Keratinocyte (primary cell): ENCODE data around the gene RPL41. TPM values are rescaled to one million over a fixed set of nuclear protein-coding genes. Genes with fewer than 3 reads are reported as not detected.

Experiments used
- DNase-seq: peaks from one replicate; pipeline ENCODE4 v3.0.0-alpha.2; 2011; ENCODE audit warnings: low read depth, missing footprints, low spot score
- FAIRE-seq: peaks from 2 replicates; lab custom pipeline; 2011; peaks lifted over from hg19 to GRCh38; lab: Jason Lieb, UNC
- H2AFZ ChIP-seq: 2 replicates; pipeline ENCODE4 v1.6.0; 2012; ENCODE audit warnings: low read length, control low read depth, inconsistent platforms; ENCODE audit not compliant: control insufficient read depth
- H3K27ac ChIP-seq: 2 replicates; pipeline ENCODE4 v1.5.1; 2011; ENCODE audit warnings: low read length; ENCODE audit not compliant: control insufficient read depth, insufficient read depth
- H3K27me3 ChIP-seq: 3 replicates; pipeline ENCODE4 v1.6.0; 2011; ENCODE audit warnings: low read length; ENCODE audit not compliant: control insufficient read depth, insufficient read depth; ENCODE audit errors: extremely low read depth
- H3K36me3 ChIP-seq, 2 experiments: 2 replicates in 1 of 2; 3 replicates in 1 of 2; pipeline ENCODE4 v1.5.1; 2011; ENCODE audit warnings: low read length in 2 of 2, mild to moderate bottlenecking in 1 of 2; ENCODE audit not compliant: control insufficient read depth in 2 of 2, insufficient read depth in 2 of 2; ENCODE audit errors: extremely low read depth in 1 of 2
- H3K4me1 ChIP-seq: 3 replicates; pipeline ENCODE4 v1.5.1; 2011; ENCODE audit warnings: low read length; ENCODE audit not compliant: control insufficient read depth, insufficient read depth; ENCODE audit errors: extremely low read depth
- H3K4me2 ChIP-seq: 3 replicates; pipeline ENCODE4 v1.6.0; 2011; ENCODE audit warnings: low read depth, low read length; ENCODE audit not compliant: control insufficient read depth, insufficient read depth; ENCODE audit errors: extremely low read depth
- H3K4me3 ChIP-seq, 3 experiments: fragments of 200-600 bp in 1 of 3; sonication (generic) in 1 of 3; 2 replicates in 2 of 3; 3 replicates in 1 of 3; pipeline ENCODE4 v1.5.1; 2011 to 2016; ENCODE audit warnings: low read length in 3 of 3, mild to moderate bottlenecking in 3 of 3, control low read depth in 2 of 3, inconsistent platforms in 1 of 3, low read depth in 1 of 3, mixed read lengths in 1 of 3, mixed run types in 1 of 3, moderate library complexity in 1 of 3; ENCODE audit not compliant: control insufficient read depth in 2 of 3, insufficient read depth in 2 of 3; ENCODE audit errors: extremely low read depth in 1 of 3
- H3K79me2 ChIP-seq: 2 replicates; pipeline ENCODE4 v1.6.0; 2012; ENCODE audit warnings: low read length; ENCODE audit not compliant: control insufficient read depth, insufficient read depth
- H3K9ac ChIP-seq: 3 replicates; pipeline ENCODE4 v1.6.0; 2011; ENCODE audit warnings: low read length; ENCODE audit not compliant: control insufficient read depth, insufficient read depth; ENCODE audit errors: extremely low read depth
- H3K9me1 ChIP-seq: 3 replicates; pipeline ENCODE4 v1.6.0; 2011; ENCODE audit warnings: low read length; ENCODE audit not compliant: control insufficient read depth, insufficient read depth; ENCODE audit errors: extremely low read depth
- H3K9me3 ChIP-seq: 2 replicates; pipeline ENCODE4 v1.5.1; 2012; ENCODE audit warnings: low read depth, low read length; ENCODE audit not compliant: control insufficient read depth
- H4K20me1 ChIP-seq: 3 replicates; pipeline ENCODE4 v1.6.0; 2011; ENCODE audit warnings: low read length; ENCODE audit not compliant: control insufficient read depth, insufficient read depth; ENCODE audit errors: extremely low read depth
- CTCF ChIP-seq, 3 experiments: IDR thresholded peaks in 1 of 3; conservative IDR thresholded peaks in 1 of 3; optimal IDR thresholded peaks in 1 of 3; 2 replicates in 2 of 3; 3 replicates in 1 of 3; pipeline versions ENCODE3 to v1.5.1; 2011; ENCODE audit warnings: low read length in 3 of 3, mild to moderate bottlenecking in 3 of 3, moderate library complexity in 2 of 3, control low read depth in 1 of 3, inconsistent platforms in 1 of 3; ENCODE audit not compliant: insufficient read depth in 2 of 3; ENCODE audit errors: extremely low read depth in 1 of 3
- EZH2 ChIP-seq: IDR thresholded peaks from one replicate; pipeline ENCODE4 v1.6.1; 2012; ENCODE audit warnings: inconsistent platforms, mild to moderate bottlenecking, low read length, moderate library complexity
- dilution Hi-C: fragments of 300-500 bp; cut with MboI; formaldehyde crosslinking; loops from one replicate; pipeline ENCODE4 v1.7.0; 2020; ENCODE audit warnings: low sequenced_read_pairs; ENCODE audit not compliant: extremely low pct_ligation_motif_present
- polyA plus RNA-seq, 5 experiments: library from polyadenylated mRNA; depleted of rRNA in 3 of 5; stranded (reverse) in 3 of 5; stranded (forward) in 1 of 5; unstranded in 1 of 5; fragments of >200 nt; gene quantifications; 1 replicate in 1 of 5; 2 replicates in 3 of 5; 3 replicates in 1 of 5; pipeline versions ENCODE4 v1.2.1 to v1.2.3, GENCODE V29; 2011 to 2012; ENCODE audit warnings: missing spikeins in 2 of 5, low read depth in 1 of 5, low replicate concordance in 1 of 5

Gene RPL41
- polyA plus RNA-seq, 1 donor (not counting 4 experiments of a cell fraction or from before 2014, with no cell fraction given), result 10,481 TPM

- peak overlapping the region; percentile 83 to 96 (median 94) for H3K4me3 ChIP-seq
- FAIRE-seq (no peak), DNase-seq (no peak)
- no peaks in the 10 kb centered on the region for H3K9me3 ChIP-seq
- no peak for TF ChIP-seq EZH2
- no peaks in the 10 kb centered on the region for H4K20me1 ChIP-seq
- H3K27me3 ChIP-seq, result no peaks in the 10 kb centered on the region
- peaks cover 21% of the 10 kb centered on the region for H3K79me2 ChIP-seq
- no peaks in the 10 kb centered on the region for H3K9me1 ChIP-seq
- H3K4me2 ChIP-seq, result peak overlapping the region; percentile 95
- H3K36me3 ChIP-seq, result peaks cover 25 to 27% of the 10 kb centered on the region in 2 experiments
- peak overlapping the region; percentile 91 for H3K9ac ChIP-seq
- peak overlapping the region; percentile 86 for H3K27ac ChIP-seq
- H2AFZ ChIP-seq, result peak overlapping the region; percentile 66
- H3K4me1 ChIP-seq, result peaks cover 21% of the 10 kb centered on the region
- dilution Hi-C loops, result loop anchor here (10.0 kb wide), 1 partner anchor 46 kb away; no protein-coding TSS in a partner anchor
Measured at GRCh38 chr12:56128670-56129205, 12.3 kb downstream of the RPL41 start.

- DNase-seq (no peak), FAIRE-seq (no peak)
- dilution Hi-C loops, result loop anchor here (10.0 kb wide), 1 partner anchor 45 kb away; no protein-coding TSS in a partner anchor
- Histone ChIP-seq H3K4me2 (peak overlapping the region; percentile 95), H3K9ac (peak overlapping the region; percentile 91), H3K9me3 (no peaks in the 10 kb centered on the region), H2AFZ (peak overlapping the region; percentile 19), H3K4me3 (peak overlapping the region; percentile 83 to 96 (median 94)), H3K4me1 (peaks cover 21% of the 10 kb centered on the region), H3K27ac (peak overlapping the region; percentile 86), H3K79me2 (peaks cover 21% of the 10 kb centered on the region), H3K9me1 (no peaks in the 10 kb centered on the region), H4K20me1 (no peaks in the 10 kb centered on the region), H3K27me3 (no peaks in the 10 kb centered on the region), H3K36me3 (peaks cover 32% of the 10 kb centered on the region in 2 experiments)
- TF ChIP-seq EZH2, result no peak
- TF ChIP-seq CTCF (optimal IDR thresholded peaks at IDR 0.05 in 1 of 3, IDR thresholded peaks at IDR 0.05 in 1 of 3, conservative IDR thresholded peaks at IDR 0.05 in 1 of 3; ENCODE audit: extremely low read depth in 1 of 3, insufficient read depth in 2 of 3, low read length in 3 of 3), result no peak
Measured at GRCh38 chr12:56129206-56129941, 12.9 kb downstream of the RPL41 start.
